Fibroblast of skin of left biceps (primary cell): Measurements from ENCODE around the gene AIRE.
"Not testable (repeated sequence)": the region's sequence is repeated elsewhere in the genome, so short reads cannot be mapped to it uniquely, and the experiment has no call there.

Source experiments
- DNase-seq, 2 experiments: peaks; one replicate each; pipeline ENCODE4 v3.0.0-alpha.2; 2013; ENCODE audit warnings: low read depth in 2 of 2

AIRE gene

DNA sequence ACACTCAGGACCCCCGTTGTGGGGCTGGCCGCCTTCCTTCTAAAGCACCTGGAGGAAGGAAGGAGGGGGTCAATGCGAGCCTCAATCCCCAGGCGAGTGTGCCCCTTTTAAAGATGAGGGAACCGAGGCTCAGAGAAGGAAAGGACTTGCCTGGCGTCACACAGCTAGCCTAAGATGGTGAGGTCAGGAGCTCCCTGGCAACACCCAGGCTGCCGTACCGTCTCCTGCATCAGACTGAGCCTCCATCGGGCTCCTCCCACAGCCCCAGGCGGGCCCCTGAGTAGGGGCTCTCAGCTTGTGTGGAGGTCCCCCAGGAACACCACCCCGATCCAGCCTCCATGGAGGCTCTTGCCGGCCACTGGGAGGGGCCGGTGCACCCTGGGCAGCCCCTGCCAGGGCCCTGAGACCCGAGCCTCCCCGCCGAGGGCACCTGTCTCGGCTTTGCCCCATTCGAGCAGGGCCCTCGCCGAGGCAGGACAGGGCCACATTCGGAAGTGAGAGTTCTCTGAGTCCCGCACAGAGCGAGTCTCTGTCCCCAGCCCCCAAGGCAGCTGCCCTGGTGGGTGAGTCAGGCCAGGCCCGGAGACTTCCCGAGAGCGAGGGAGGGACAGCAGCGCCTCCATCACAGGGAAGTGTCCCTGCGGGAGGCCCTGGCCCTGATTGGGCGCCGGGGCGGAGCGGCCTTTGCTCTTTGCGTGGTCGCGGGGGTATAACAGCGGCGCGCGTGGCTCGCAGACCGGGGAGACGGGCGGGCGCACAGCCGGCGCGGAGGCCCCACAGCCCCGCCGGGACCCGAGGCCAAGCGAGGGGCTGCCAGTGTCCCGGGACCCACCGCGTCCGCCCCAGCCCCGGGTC is at the start of gene AIRE:
AIRE (plus strand) TSS at position 739 of the 855 bp plus-strand sequence. CDS start 131 bp downstream, outside the sequence.
- DNase-seq = no peak

DNA sequence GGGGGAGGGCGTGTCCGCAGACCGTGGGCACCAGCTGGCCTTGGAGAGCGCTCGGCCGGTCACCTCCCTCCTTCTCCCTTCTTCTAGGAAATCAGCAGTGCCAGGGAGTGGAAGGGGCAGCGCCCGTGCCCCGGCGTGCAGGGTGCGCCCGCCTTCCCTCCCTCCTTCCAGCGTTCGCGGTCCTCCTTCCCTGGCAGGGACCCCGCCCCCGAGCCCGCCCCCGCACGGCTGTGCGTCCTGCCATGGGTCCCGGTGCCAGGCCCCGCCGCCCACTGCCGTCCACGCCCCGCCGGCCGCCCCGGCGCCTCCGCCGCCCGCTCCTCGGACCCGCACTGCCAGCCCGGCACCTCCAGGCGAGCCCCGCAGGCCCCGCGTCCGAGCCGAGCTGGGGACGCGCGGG is 45.3 kb upstream of the AIRE start:
- not testable (repeated sequence) for DNase-seq

DNA sequence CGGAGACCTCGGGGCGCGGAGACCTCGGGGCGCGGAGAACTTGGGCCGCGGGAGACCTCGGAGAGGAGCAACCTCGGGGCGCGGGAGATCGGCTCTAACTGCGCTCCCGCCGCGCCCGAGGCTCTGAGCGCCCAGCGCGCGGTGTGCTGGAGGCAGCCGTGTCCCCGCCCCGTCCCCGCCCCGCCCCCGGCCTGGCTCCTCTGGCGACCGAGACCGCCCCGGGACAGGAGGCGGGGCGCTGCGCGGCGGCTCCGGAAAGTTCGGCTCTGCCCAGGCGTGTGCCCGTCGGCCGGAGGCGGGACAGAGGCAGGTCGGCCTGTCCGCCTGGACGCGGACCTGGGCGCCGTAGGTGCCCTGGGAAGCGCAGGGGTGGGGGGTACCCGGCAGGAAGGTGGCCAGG is 44.8 kb upstream of the AIRE start, which contains the start of gene ICOSLG:
ICOSLG (minus strand) TSS at position 102 of the 400 bp plus-strand sequence. CDS start 126 bp downstream, outside the sequence.
- not testable (repeated sequence) for DNase-seq

DNA sequence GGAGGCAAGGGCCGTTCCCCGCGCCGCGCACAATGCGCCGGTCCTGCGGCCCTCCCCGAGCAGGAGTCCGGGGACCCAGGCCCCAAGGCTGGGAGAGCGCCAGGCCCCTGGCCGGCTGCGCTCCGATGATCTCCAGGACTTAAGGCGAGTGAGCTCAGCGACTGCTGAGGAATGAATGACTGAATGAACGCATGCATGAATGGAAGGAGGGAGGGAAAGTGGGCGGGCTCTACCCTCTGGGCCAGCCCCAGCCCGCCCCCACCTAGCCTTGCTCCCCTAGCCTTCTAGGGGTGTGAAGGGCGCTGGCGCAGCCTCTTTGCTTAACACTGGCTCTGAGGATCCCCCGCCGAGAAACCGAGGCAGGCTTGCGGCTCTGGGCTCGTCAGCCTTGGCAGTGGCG is 44.4 kb upstream of the AIRE start:
- DNase-seq = not testable (repeated sequence)

DNA sequence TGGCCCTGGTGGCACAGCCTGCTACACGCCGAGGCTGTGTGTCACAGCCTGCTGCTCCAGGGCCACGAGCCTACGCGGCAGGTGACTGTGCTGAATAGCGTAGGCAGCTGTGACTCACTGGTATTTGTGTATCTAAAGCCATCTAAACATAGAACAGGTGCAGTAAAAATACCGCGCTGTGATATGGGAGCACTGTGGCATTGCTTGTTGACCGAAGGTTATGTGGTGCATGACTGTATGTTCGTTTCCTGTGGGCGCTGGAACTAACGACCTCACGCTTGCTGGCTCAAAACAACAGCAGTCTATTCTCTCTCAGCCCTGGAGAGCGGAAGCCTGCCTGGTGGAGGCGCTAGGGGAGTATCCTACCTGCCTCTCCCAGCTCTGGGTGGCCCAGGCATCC is 41.7 kb upstream of the AIRE start:
- DNase-seq = not testable (repeated sequence)

DNA sequence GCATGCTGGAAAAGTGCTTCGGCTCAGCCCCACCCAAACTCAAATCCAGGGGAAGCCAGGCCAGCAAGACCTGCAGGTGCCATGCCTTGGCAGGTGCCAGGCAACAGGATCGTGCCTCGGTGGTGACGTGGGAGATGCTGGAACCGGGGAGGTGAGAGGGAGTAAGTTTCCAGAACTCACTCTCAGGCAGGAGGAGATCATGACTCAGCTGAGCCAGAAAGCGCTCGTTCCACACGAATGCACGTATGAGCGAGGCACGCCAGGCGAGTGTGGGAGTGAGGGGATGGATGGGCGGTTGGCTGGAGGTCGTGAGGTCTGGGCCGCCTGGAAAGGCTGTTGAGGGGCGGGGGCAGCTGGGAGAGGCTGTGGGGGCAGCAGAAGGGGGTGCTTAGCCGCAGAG is 37.8 kb upstream of the AIRE start:
- not testable (repeated sequence) for DNase-seq

DNA sequence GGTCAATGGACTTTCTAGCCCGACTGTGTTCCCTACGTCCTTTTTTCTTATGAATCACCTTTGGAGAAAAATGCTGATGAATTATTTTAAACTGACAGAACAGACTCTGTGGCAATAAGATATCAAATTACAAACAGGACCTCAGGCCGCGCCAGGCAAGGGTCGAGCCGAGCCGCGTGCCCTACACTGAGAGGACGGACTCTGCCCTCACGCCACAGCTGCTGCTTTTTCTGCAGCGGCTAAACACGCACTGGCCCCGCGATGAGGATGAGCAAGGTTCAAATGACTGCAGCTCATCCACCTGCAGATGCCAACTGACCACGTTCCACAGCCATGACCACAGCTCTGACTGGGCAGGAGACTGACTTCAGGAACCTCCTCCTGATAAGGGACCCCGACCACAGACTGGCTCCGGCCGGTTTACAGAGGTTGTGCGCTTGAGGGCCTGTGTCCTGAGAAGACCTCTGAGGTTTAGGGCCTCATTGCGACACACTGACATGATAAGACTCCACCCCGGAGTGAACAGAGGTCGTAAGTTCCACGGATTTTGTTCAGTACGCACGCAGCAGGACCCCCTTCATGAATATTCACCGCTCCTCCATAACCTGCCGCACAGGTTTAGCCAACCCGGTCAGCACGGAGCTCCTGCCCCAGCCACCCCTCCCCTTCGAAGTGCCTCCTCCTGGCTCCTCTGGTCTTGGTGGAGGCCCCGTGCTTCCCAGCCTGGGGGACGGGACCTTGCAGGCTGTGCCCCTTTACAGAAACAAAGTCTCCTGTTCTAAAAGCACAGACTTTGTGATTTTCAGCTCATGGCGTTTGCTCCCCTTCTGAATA is 36.3 kb upstream of the AIRE start:
- DNase-seq = not testable (repeated sequence)

DNA sequence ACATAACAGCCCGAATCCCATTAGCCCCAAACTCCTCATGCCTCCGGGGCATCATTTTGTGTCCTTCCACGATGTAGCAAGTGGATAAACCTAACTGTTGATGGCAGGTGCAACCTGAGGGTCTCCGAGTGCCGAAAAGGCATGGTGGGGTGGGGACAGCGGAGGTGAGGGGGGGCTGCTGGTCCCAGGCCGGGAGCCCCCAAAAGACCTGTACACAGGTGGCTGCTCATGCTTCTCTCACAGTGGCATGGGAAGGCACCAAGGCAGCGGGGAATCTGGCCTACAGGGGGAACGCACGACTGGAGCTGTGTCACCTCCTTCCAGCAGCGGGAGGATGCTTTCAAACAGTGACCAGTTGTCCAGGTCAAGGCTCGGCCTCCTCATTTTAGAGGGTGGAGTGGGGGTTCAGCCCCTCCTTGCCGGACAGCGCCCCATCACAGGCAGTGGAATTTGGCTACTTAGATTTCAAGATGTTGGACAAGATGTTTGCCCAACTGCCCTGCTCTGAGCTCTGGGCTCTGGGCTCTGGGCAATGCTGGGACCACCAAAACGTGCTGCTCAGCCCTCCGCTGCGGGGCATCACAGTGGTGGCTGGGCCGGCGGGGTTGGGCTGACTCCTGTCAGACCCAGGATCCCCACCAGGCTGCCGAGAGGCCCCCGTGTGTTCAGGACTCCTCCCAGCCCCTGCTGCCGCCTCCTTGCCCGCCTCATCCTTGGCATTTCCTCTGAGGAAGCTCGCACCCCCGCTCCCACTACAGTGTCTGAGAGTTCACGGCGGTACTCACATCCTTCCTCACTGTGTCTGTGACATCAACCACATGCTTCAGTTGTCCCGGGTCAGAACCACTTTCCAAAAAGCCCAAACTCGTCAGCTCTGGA is 31.6 kb upstream of the AIRE start:
- no peak for DNase-seq

DNA sequence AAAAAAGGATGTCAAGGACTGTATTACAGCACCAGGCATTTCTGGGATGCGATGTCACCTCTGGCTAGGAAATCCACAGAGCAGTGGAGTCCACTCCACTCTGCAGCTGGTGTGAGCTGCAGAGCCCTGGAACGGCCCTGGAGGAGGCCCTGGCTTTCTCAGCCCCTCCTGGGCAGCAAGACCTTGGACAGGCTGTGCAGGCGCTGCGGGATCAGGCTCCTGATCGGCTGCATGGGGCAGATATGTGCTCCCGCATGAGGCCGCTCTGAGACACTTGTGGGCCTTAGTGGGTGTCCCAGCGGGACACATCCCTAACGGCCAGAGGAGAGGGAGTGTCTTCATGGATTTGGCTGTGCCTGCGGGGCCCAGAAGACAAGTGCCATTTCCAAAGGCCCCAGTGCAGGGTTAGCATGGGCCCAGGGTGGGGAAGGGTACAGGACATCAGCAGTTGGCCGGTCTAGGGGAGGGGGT is 30.1 kb upstream of the AIRE start:
- no peak for DNase-seq

DNA sequence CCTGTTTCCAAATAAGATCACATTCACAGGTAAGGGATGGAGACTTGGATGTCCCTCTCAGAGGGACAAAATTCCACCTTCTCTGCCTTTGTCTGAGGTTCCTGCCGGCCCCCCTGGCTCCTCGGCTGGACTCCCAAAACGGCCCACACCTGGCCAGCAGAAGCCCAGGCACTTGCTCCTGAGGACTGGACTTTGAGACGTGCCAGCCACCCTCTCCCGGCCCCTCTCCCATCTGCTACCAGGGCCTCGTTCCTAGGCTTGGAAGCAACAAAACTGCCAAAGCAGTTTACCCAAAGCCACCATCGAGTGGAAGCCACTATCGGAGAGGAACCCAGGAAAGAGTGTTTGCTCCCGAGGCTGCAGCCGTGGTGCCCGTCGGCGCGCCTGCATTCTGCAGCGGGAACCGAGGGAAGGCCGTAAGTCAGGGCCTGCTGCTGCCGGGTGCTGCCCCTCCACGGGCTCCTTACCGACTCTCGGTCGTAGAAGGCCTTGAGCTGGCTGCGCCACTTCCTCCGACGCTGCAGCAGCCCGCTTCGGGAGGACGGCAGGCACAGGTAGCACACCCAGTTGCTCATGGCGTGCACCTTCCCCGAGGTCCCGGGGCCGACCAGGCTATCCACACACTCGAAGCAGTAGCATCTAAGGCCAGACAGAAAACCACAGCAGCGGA is 27.5 kb upstream of the AIRE start:
- no peak for DNase-seq

DNA sequence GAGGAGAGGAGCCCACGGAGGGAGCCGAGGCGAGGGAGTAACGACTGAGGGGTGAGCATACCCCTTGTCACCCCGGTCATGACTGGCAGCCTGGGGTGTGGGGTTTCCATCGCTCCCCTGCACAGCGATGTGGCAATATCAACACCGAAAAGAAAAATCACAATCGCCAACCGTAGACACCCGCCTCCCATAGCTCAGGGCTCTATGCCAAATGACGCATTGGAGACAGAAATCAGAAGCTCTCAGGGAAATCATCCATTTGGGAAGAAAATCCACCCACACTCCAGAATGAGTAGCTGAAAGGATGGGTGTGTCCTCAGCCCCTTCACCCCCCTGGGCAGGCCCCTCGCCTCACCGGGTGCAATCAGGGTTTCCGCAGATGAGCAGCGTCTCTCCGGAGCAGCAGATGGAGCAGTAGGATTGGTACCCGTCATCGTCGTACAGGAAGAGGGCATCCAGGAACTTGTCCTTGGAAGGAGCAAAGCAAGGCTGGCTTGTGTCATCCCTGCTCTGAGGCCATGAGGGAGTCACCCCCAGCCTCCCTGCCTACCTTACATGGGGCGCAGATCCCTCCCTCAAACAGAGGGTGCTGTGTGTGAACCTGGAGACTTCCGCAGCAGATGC is 26.5 kb upstream of the AIRE start:
- no peak for DNase-seq

DNA sequence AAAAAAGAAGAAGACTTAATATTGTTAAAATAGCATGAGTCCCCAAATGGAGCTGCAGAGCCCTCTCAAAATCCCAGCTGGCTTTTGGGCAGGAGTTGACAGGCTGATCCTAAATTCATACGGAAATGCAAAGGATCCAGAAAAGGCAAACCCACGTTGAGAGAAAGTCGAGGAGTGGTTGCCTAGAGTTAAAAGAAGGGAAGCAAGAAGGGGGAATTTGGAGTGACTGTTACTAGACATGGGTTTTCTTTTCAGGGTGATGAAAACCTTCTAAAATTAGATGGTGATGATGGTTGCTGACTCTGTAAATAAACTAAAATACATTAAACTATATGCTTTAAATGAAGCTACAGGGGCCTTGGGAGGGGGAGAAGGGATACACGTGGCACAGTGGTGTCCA is 25.6 kb upstream of the AIRE start:
- no peak for DNase-seq

DNA sequence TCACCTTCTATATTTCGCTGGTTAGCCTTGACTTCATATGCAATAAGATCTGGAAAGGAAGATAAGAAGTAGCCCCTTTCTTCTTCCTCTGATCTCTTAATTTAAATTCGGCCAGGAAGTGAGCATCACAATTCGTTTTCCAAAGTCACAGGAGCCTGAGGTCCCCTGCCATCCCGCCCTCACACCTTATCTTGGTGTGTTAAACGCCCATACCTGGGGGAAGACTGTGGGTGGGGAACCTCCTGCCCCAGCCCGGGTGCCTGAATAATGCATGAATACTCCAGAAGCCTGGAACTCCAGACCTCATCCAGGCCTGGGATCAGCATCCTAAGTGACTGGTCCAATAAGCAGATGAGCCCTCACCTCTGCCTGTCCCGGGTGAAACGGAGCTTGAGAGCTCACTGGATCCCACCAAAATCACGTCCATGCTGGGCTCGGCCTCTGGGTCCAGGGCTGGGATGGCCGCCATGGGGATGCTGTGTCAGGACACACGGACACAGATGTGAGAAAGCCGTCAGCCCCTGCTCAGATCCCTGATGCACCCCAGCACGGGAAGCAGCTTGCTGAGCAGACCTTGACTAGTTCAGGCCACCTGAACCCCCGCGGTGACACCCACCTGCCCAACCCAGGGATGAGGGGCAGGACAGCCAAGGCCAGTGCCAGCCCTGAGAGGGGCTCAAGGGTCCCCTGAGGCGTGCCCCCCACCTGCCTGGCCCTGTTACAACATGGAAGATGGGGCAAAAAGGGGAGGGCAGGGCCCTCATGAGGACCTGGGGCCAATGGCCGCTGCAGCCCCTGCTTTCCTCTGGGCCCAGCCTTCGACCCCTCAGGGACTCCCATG is 24.7 kb upstream of the AIRE start:
- no peak for DNase-seq

DNA sequence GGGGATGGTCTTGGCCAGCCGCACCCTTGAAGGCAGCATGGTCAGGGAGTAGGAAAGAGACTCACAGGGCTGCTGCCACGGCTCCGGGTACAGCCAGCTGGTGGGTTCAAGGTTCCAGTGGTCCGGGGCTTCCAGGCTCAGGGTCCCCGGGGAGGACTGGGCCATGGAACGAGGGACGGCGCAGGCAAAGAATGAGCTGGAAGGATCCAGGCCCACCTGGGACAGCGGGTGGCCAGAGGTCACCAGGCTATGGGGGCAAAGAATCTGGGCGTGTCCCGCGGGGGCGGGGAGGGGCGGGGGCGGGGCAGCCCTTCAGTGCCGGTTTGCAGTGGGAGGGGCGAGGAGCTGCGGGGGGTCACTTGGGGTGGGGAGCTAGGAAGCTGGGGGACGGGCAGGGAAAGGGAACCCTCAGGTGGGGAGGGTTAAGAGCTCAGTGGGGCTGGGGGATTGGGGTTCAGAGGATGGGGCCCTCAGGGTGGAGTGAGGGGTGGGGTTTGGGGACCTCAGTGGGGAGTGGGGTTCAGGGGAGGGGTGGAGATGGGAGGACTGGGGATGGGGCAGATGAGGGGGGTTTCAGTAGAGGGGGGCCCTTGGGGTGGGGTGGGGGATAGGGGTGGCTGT is 23.9 kb upstream of the AIRE start, which contains the start of gene DNMT3L:
DNMT3L (minus strand) TSS at position 223 of the 621 bp plus-strand sequence. CDS start 638 bp downstream, outside the sequence.
- no peak for DNase-seq

DNA sequence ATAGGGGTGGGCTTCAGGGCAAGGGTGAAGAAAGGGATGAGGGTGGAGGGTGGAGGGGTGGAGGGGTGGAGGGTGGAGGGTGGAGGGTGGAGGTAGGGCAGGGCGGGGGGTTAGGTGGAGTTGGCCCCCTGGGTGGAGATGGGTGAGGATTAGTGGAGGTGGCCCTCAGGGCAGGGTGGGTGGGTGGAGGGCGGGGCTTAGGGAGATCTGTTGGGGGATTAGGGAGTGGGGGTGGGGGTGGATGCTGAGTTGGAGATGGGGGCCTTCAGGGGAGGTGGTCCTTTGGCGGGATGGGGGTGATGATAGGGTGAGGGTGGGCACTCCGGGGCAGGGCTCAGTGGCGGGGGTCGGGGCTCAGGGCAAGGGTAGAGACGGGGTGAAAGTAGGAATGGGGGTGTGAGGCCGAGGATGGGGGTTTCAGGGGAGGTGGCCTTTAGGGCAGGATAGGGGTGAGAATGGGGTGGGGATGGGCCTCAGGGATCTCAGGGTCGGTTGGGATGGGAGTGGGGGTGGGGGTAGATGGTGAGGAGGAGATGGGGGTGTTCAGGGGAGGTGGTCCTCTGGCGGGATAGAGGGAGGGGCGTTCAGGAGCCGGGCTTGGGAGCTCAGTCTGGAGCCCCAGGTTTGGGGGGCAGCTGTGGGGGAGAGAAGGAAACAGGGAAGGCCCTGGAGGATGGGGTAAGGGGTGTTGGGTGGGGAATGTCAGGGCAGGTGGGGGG is 23.2 kb upstream of the AIRE start:
- no peak for DNase-seq

DNA sequence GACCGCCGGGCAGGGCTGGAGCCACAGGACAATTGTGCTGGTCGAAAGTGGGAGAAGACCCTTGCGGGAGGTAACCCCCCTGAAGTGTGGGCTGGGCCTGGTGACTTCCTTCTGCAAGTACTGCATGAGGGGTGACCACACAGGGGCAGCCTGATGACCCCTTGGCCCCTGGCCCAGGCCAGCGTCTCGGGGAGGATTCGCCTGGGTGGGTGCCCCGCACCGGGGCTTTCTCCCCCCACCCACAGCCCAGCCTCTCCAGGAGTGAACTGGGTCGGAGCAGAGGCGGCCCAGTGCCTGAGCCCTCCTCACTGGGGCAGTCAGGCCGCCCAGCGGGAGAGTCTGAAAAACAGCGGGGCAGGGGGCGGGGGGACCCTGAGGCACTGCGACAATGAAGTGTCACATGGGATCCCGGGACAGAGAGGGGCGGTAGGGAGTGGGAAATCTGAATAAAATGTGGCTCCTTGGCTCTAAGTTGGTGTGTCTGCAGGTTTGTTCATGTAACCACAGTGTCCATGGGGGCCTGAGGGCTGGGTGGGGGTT is 22.4 kb upstream of the AIRE start:
- no peak for DNase-seq

DNA sequence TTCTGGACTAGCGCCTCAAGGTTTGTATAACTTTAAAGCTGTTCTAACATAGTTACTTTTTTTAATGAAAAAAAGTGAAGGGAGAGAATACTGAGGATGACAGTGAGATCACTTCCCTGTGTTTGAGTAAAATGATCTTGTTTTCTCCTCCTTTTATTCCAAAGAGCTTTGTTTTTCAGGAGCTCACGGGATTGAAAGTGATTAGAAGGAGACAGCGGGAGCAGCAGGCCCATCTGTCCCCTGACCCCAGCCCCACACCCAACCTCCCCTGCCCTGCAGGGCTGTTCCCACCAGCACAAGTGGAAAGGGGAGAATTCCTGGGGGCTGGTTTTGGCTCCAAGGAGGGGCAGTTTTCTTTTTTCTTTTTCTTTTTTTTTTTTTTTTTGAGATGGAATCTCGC is 21.9 kb upstream of the AIRE start:
- no peak for DNase-seq

DNA sequence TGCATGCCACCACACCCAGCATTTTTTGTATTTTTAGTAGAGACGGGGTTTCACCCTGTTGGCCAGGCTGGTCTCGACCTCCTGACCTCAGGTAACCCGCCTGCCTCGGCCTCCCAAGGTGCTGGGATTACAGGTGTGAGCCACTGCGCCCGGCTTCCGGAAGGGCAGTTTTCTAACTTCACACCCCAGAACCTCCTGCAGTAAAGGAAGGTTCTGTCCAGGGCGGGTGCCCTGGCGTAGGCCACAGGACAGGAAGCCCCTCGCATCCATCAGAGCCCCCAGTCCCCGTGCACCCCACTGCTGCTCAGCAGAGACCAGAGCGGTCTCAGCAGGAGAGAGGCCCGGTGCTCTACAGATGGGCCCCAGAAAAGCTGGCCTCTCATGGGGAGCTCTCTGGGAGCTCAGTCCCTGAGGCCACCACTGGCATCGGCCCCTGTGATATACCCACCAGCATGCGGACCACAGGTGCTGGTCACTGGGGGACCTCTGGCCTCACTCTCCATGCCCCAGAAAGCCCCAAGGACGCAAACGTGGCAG is 19.9 kb upstream of the AIRE start:
- no peak for DNase-seq
